GM18519 (cell line): ENCODE measurements around the gene RASGRP2.
"Not testable (repeated sequence)": the region's sequence is repeated elsewhere in the genome, so short reads cannot be mapped to it uniquely, and the experiment has no call there.

Experiments used
- ATAC-seq: cut with Tn5 transposase; IDR thresholded peaks from one replicate; pipeline ENCODE4 v1.9.1; 2021; ENCODE audit warnings: mild to moderate bottlenecking, moderate library complexity; ENCODE audit not compliant: unreplicated experiment, low FRiP score

The RASGRP2 gene

GRCh38 chr11:64710418-64711137, 33.4 kb downstream of the RASGRP2 start:
- ATAC-seq = no peak

- no peak for ATAC-seq
Observed at GRCh38 chr11:64705501-64705900, 38.4 kb downstream of the RASGRP2 start.

- no peak for ATAC-seq
Observed at GRCh38 chr11:64703048-64703447, 40.9 kb downstream of the RASGRP2 start.

- not testable (repeated sequence) for ATAC-seq
Observed at GRCh38 chr11:64701956-64702355, 42.0 kb downstream of the RASGRP2 start.

GRCh38 chr11:64698427-64698826, 45.5 kb downstream of the RASGRP2 start:
- no peak for ATAC-seq

GRCh38 chr11:64697663-64698375, 46.1 kb downstream of the RASGRP2 start:
- no peak for ATAC-seq

- no peak for ATAC-seq
Observed at GRCh38 chr11:64696045-64696444, 47.9 kb downstream of the RASGRP2 start.

- no peak for ATAC-seq
Observed at GRCh38 chr11:64695548-64695947, 48.4 kb downstream of the RASGRP2 start.

- ATAC-seq = no peak
Observed at GRCh38 chr11:64694821-64695365, 49.0 kb downstream of the RASGRP2 start.

- no peak for ATAC-seq
Observed at GRCh38 chr11:64694026-64694755, 49.8 kb downstream of the RASGRP2 start.

GRCh38 chr11:64692764-64693331, 51.1 kb downstream of the RASGRP2 start:
- no peak for ATAC-seq

- no peak for ATAC-seq
Observed at GRCh38 chr11:64691543-64691942, 52.4 kb downstream of the RASGRP2 start.

- no peak for ATAC-seq
Observed at GRCh38 chr11:64690235-64690634, 53.7 kb downstream of the RASGRP2 start.

- ATAC-seq = no peak
Observed at GRCh38 chr11:64688534-64688982, 55.4 kb downstream of the RASGRP2 start.

GRCh38 chr11:64687643-64688533, 56.1 kb downstream of the RASGRP2 start:
- no peak for ATAC-seq

GRCh38 chr11:64687204-64687603, 56.7 kb downstream of the RASGRP2 start:
- no peak for ATAC-seq

- no peak for ATAC-seq
Observed at GRCh38 chr11:64686466-64687170, 57.3 kb downstream of the RASGRP2 start.

- no peak for ATAC-seq
Observed at GRCh38 chr11:64685536-64685935, 58.4 kb downstream of the RASGRP2 start.

- ATAC-seq = no peak
Observed at GRCh38 chr11:64684357-64684756, 59.6 kb downstream of the RASGRP2 start.
